Motor neuron (in vitro differentiated cells): ENCODE data around the gene ECM1. TPM values are rescaled to one million over a fixed set of nuclear protein-coding genes. Genes with fewer than 3 reads are reported as not detected.

Source experiments
- ATAC-seq, 8 experiments: fragments of 200-7000 bp; cut with Tn5 transposase; replicated peaks in 6 of 8; 2 replicates each; pipeline ENCODE4 v1.8.0; 2021; ENCODE audit warnings: mild to moderate bottlenecking in 8 of 8, moderate library complexity in 8 of 8
- H3K27ac ChIP-seq, 2 donors: fragments of 250-450 bp; sonication (Bioruptor Pico); 2 replicates each; pipeline ENCODE4 v1.9.0; 2021; ENCODE audit warnings: antibody characterized with exemption in 2 of 2, mild to moderate bottlenecking in 2 of 2, moderate library complexity in 1 of 2
- H3K4me1 ChIP-seq, 2 donors: fragments of 250-450 bp; sonication (Bioruptor Pico); replicated peaks in 1 of 2; 2 replicates each; pipeline ENCODE4 v1.6.1; 2021; ENCODE audit warnings: antibody characterized with exemption in 2 of 2, mild to moderate bottlenecking in 2 of 2, moderate library complexity in 1 of 2
- H3K4me3 ChIP-seq, 5 donors: fragments of 250-450 bp; sonication (Bioruptor Pico); 2 replicates each; pipeline ENCODE4 v1.9.0; 2021; ENCODE audit warnings: antibody characterized with exemption in 5 of 5, mild to moderate bottlenecking in 5 of 5, moderate library complexity in 4 of 5
- WGBS, 10 experiments: fragments of 450-650 bp; shearing (Covaris generic); methylation state at CpG; one replicate each; pipeline ENCODE4 v1.0.0; 2022; 5-methylcytosine and 5-hydroxymethylcytosine counted together
- in situ Hi-C, 9 experiments: fragments of 400-800 bp; cut with MboI; loops; one replicate each; pipeline ENCODE4 v1.15.0; 2021; ENCODE audit warnings: low sequenced_read_pairs in 9 of 9, low pct_unique_long_range_greater_than_20kb in 2 of 9; ENCODE audit not compliant: unreplicated experiment in 9 of 9
- total RNA-seq, 8 experiments: library from RNA; unstranded; fragments of 300-600 nt; gene quantifications; 2 replicates each; pipeline versions ENCODE4 v1.2.3 to v1.2.4, GENCODE V29; 2022

The ECM1 gene
- total RNA-seq, 8 experiments from 2014 or later = 1.4 to 73.4 (median 3.5) TPM

DNA sequence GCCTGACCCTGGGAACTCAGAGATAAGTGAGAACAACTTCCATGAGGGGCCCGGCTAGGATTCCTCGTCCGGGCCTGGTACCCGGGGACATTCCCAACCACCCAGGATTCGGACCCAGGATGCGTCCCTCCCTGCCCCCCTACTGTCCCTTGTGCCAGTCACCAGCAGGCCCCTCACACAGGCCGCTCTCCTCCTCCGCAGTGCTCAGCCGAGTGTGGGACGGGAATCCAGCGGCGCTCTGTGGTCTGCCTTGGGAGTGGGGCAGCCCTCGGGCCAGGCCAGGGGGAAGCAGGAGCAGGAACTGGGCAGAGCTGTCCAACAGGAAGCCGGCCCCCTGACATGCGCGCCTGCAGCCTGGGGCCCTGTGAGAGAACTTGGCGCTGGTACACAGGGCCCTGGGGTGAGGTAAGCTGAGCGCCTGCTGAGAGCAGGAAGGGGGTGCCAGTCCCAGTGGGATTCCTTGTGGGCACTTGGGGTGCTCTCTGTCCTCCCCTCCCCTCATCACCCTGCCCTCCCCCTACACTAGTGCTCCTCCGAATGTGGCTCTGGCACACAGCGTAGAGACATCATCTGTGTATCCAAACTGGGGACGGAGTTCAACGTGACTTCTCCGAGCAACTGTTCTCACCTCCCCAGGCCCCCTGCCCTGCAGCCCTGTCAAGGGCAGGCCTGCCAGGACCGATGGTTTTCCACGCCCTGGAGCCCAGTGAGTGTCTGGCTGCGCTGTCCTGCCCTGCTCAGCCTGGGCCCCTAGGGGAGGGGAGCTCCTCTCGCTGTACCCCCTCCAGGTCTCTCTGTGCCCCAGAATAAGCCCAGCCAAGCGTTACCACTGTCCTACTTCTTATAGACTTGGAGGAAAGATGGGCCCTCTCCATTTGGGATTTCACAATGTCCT lies 51.1 kb downstream of the ECM1 start:
- no peak for ATAC-seq
- peaks cover 19 to 23% of the 10 kb centered on the region in 2 donors for H3K4me1 ChIP-seq
- H3K27ac ChIP-seq = no peak overlapping the region
- in situ Hi-C loops = loop anchor here in 1 of 9 experiments (25.0 kb wide), 1 partner anchor 97 kb away; no protein-coding TSS in a partner anchor
- WGBS, 10 experiments = 83 to 100% (median 90%) methylated on average over 2 to 13 of the region's 28 CpGs; no CpG with 5 or more reads in 5 of the 10 experiments
- no peak overlapping the region for H3K4me3 ChIP-seq

GRCh38 chr1:150559656-150560010 lies 51.7 kb downstream of the ECM1 start:
- in situ Hi-C loops = loop anchor here in 1 of 9 experiments (25.0 kb wide), 1 partner anchor 97 kb away; no protein-coding TSS in a partner anchor
- ATAC-seq = no peak
- 51 to 71% methylated on average over 3 to 6 of the region's 10 CpGs; no CpG with 5 or more reads in 8 of the 10 experiments for WGBS, 10 experiments
- H3K4me3 ChIP-seq = no peak overlapping the region
- H3K4me1 ChIP-seq = peaks cover 19 to 25% of the 10 kb centered on the region in 2 donors
- no peak overlapping the region for H3K27ac ChIP-seq

GRCh38 chr1:150560011-150560438 lies 52.1 kb downstream of the ECM1 start:
- Histone ChIP-seq H3K27ac (no peak overlapping the region), H3K4me3 (no peak overlapping the region), H3K4me1 (peaks cover 19 to 25% of the 10 kb centered on the region in 2 donors)
- in situ Hi-C loops = loop anchor here in 1 of 9 experiments (25.0 kb wide), 1 partner anchor 98 kb away; no protein-coding TSS in a partner anchor
- no peak for ATAC-seq
- WGBS, 10 experiments = 9 to 44% (median 39%) methylated on average over 4 to 8 of the region's 9 CpGs; no CpG with 5 or more reads in 7 of the 10 experiments

GRCh38 chr1:150560576-150561253 lies 52.8 kb downstream of the ECM1 start:
- Histone ChIP-seq H3K4me1 (peaks cover 19 to 25% of the 10 kb centered on the region in 2 donors), H3K4me3 (peak overlapping the region; percentile 23 to 42 (median 31)), H3K27ac (peak overlapping the region; percentile 82 to 90)
- peak; percentile 10 to 74 (median 68) for ATAC-seq
- in situ Hi-C loops = loop anchor here in 1 of 9 experiments (25.0 kb wide), 1 partner anchor 98 kb away; no protein-coding TSS in a partner anchor
- 1 to 100% (median 60%) methylated on average over 1 to 14 of the region's 17 CpGs; no CpG with 5 or more reads in 4 of the 10 experiments for WGBS, 10 experiments

DNA sequence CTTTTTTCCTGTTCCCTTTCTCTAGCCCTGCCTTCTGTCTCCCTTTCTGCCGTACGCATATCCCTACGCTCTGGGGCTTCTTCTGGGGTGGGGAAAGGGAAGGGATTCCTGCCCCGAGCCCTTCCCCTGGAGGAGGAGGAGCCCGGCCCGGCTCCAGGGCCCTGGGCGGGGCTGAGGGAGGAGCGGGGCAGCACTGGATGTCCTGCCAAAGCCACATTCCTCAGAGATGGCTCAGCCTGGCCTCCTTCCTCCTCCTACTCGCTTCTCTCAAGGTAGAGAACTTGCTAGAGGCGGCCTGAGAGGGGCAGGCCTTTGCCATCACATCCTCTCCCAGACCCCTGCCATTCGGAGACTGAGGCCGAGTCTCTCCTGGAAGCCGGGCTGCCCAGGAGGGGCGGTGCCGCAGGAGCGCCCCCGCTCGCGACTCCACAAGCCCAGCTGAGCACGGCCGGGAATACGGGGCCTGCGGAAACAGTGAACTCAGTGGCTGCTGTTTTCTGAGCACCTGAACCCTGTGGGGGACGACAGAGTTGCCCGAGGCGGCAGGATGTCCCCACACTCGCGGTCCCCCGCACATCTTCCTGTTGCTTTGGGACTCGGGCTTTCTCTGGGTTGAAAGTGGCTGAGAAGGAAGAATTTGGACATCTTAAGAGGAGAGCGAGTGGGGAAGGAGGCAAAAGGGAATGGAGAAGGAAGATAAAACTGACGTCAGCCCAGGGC lies 53.5 kb downstream of the ECM1 start:
- WGBS, 10 experiments = 0 to 5% (median 2%) methylated on average over 2 to 20 of the region's 32 CpGs; no CpG with 5 or more reads in 3 of the 10 experiments
- in situ Hi-C loops = loop anchor here in 1 of 9 experiments (25.0 kb wide), 1 partner anchor 99 kb away; no protein-coding TSS in a partner anchor
- H3K4me3 ChIP-seq = peak overlapping the region; percentile 23 to 42 (median 31)
- H3K27ac ChIP-seq = peak overlapping the region; percentile 82 to 90
- H3K4me1 ChIP-seq = peaks cover 19 to 25% of the 10 kb centered on the region in 2 donors
- ATAC-seq = peak; percentile 47 to 85 (median 82)

GRCh38 chr1:150561974-150562445 lies 54.1 kb downstream of the ECM1 start:
- Histone ChIP-seq H3K27ac (peak overlapping the region; percentile 82 to 90), H3K4me1 (peaks cover 19 to 29% of the 10 kb centered on the region in 2 donors), H3K4me3 (peak overlapping the region; percentile 23 to 42 (median 31))
- in situ Hi-C loops = loop anchor here in 1 of 9 experiments (25.0 kb wide), 1 partner anchor 100 kb away; no protein-coding TSS in a partner anchor
- WGBS, 10 experiments = 0 to 10% (median 0%) methylated on average over 2 to 9 of the region's 18 CpGs; no CpG with 5 or more reads in 3 of the 10 experiments
- ATAC-seq = peak; percentile 17 to 70 (median 56)

DNA sequence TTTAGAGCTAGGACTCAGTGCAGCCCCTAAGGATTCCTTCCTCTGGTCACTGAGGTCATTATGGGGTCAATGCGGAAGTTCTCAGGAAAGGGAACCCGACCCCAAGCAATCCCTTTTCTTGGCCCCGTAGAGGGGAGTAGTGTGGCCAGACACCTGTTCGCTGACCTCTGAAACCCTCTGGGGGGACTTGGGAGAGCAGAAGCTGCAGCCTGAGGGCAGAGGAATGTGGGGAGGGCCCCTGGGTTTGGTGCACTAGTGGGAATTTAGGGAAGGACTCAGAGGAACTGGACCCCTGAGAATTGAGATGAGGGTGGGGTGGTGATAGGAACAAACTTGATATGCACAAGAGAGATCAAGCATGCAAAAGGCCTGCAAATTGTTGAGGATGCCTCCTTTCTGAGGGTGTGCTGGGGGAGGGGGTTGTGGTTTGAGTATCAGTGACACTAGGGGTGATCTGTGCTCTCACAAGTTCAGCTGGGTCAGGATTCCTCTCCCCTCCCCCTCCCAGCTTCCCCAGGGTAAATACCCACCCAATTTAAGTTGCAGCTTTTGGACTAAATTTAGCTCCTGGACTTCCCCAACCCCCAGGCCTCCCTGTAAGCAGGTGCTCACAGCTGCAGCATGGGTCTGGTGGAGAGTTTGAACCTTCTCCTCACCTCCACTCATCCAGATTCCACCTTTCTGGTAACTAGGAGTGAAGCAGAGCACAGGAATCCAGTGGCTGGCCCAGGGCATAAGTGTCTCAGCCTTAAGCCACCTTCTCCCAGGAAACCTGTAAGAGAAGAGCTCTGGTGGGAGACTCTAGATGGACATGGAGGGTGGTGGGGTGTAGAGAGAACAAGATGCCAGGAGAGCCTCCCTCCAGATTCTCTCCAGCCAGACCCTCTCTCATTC lies 54.8 kb downstream of the ECM1 start:
- ATAC-seq = peak in 3 of 8 experiments; percentile 0 to 1 (median 0)
- 0 to 13% (median 0%) methylated on average over 1 to 4 of the region's 4 CpGs; no CpG with 5 or more reads in 5 of the 10 experiments for WGBS, 10 experiments
- H3K27ac ChIP-seq = peak overlapping the region; percentile 82 to 90
- H3K4me1 ChIP-seq = peaks cover 25 to 35% of the 10 kb centered on the region in 2 donors
- in situ Hi-C loops = loop anchor here in 1 of 9 experiments (25.0 kb wide), 1 partner anchor 100 kb away; no protein-coding TSS in a partner anchor
- H3K4me3 ChIP-seq = peak overlapping the region; percentile 23 to 42 (median 31)

Other genes starting within 250 kb of the ECM1 start
- gene APH1A, start 239.1 kb upstream of the ECM1 start, total RNA-seq = 100 to 1,000 TPM in 5 of 8 experiments, 10 to 100 TPM in 3; 70.5 to 134 (median 109) TPM
- 100 to 1,000 TPM in 1 of 8 experiments, 10 to 100 TPM in 4, 1 to 10 TPM in 3; 1.9 to 104 (median 50.2) TPM for gene C1orf54, start 235.3 kb upstream of the ECM1 start, total RNA-seq
- gene CIART, start 225.6 kb upstream of the ECM1 start, total RNA-seq = 10 to 100 TPM in 1 of 8 experiments, 1 to 10 TPM in 5, under 1 TPM in 2; 0.72 to 11.6 (median 5.8) TPM
- 100 to 1,000 TPM; 104 to 198 (median 121) TPM for gene MRPS21, start 214.2 kb upstream of the ECM1 start, total RNA-seq
- 10 to 100 TPM; 32.5 to 78.4 (median 62.0) TPM for gene PRPF3, start 186.6 kb upstream of the ECM1 start, total RNA-seq
- 10 to 100 TPM in 7 of 8 experiments, 1 to 10 TPM in 1; 9.1 to 37.4 (median 23.7) TPM for gene RPRD2, start 144.0 kb upstream of the ECM1 start, total RNA-seq
- 10 to 100 TPM; 24.1 to 51.0 (median 35.8) TPM for gene TARS2, start 20.7 kb upstream of the ECM1 start, total RNA-seq
- 1 to 10 TPM in 5 of 8 experiments, under 1 TPM in 3; 0.57 to 4.1 (median 2.1) TPM for gene FALEC, start 7.6 kb downstream of the ECM1 start, total RNA-seq
- 10 to 100 TPM in 2 of 8 experiments, 1 to 10 TPM in 4, under 1 TPM in 2; 0.75 to 45.8 (median 4.9) TPM for gene ADAMTSL4, start 41.3 kb downstream of the ECM1 start, total RNA-seq
- 100 to 1,000 TPM; 125 to 182 (median 142) TPM for gene MCL1, start 71.5 kb downstream of the ECM1 start, total RNA-seq
- gene ENSA, start 121.5 kb downstream of the ECM1 start, total RNA-seq = 100 to 1,000 TPM; 101 to 222 (median 139) TPM
- 10 to 100 TPM; 20.0 to 46.2 (median 23.3) TPM for gene GOLPH3L, start 189.0 kb downstream of the ECM1 start, total RNA-seq
- under 1 TPM in 3 of 8 experiments, not detected in 5; 0.05 to 0.29 (median 0.14) TPM for gene HORMAD1, start 212.8 kb downstream of the ECM1 start, total RNA-seq